Measurements from ENCODE around the gene ZNF587.
"Not testable (repeated sequence)": the region's sequence is repeated elsewhere in the genome, so short reads cannot be mapped to it uniquely, and the experiment has no call there.

The ZNF587 gene

DNA sequence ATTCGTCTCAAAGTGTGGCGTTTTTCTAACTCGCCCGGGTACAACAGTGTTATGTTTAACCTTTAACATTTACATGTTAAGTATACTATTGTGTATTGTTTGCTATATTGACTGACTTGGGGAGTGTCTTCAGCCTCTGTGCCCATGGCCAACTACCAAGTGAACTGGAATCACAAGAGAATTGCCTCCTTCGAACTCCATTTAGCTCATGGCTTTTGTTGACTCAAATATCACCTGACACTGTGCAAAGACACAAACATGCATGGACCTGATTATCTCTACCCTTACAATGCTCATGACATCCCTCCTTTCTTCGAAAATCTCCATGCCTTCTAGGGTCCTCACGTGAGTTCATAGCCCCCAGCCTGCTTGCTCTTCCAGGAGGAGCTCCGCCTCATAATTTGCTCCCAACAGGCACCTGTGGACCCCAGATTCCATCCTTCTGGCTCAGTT is 38.5 kb downstream of the ZNF587 start:
- no peak for DNase-seq

DNA sequence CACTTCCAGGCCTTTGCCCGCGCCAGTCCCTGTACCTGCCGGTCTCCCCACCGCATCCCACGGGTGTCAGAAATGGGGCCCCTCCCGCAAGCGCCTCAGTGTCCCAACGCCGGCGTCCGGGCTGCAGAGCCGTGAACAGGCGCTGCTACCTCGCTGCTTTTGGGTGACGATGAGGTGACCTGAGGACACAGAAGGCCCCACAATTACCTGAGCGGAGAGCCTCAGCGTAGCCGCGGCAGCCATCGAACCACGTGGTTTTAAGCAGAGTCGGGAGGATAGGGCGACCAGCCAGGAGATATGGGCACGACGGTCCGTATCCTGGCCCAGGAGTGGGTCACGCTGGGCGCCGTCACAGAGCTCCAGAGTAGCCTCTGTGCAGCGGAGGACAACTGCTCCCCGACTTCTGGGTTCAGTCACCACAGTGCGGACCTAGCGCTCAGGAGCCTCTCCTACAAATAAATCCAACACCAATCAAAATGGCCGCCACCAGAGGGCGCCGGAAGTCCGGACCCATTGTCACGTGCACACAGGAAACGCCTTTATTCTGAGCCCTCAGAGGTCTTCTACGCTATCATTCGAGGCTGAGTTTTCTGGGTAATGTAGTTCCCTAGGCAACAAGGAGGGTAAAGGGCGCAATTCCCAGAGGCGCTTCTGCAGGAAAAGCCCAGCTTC is 39.0 kb downstream of the ZNF587 start, which contains the start of gene ZNF814:
TSS of gene ZNF814 (minus strand) at position 478 of the 672 bp plus-strand sequence. CDS start at position 243, 235 bp downstream.
- peak; percentile 63 for DNase-seq

DNA sequence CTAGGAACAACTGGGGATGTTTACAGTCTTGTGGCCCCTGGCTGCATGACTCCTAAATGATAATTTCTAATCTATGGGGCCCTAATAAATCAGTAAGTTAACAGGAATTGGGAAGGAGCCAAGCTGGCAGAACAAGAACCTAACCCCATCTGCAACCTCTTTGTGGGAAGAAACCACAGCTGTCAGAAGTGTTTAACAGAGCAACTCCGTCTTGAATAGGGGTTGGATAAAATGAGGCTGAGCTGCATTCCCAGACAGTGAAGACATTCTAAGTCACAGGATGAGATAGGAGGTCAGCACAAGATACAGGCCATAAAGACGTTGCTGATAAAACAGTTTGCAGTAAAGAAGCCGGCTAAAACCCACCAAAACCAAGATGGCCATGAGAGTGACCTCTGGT is 41.0 kb downstream of the ZNF587 start:
- DNase-seq: not testable (repeated sequence)

DNA sequence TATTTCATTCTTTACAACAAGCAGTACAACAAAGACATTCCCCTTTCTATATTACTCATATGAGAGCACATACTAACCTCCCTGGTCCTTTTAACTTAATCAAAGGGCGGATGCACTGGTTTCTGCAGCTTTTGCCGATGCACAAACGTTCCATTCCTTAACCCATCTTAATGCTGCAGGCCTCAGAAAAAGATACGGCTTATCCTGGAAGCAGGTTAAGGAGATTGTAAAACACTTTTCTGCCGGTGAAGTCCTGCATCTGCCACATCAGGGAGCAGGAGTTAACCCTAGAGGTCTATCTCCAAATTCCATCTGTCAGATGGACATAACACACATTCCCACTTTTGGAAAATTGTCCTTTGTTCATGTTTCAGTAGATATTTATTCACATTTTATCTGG is 50.7 kb downstream of the ZNF587 start:
- DNase-seq: no peak

DNA sequence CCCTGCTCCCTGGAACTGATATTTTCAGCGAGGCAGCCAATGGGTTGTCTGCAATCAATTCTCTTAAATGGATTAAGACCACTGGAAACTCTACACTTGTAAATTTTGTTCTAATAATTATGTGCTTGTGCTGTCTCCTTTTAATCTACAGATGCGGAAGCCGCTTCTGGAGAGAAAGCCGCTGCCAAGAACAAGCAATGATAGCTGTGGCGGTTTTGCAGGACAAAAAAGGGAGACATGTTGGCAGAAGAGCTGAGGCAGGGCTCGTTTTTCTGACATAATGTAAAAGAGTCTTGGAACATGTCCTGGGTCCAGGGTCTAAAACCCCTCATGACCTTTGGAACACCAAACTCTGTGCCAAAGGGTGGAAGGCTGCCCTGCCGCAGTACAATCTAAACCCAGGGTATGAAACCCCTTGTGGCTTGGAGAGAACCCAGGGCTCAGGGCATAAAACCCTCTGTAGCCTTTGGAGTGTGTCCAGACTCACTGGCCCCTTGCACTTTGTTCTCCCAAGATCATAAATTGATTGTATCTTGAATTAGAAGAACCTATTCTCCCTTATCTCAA is 54.0 kb downstream of the ZNF587 start:
- no peak for DNase-seq

DNA sequence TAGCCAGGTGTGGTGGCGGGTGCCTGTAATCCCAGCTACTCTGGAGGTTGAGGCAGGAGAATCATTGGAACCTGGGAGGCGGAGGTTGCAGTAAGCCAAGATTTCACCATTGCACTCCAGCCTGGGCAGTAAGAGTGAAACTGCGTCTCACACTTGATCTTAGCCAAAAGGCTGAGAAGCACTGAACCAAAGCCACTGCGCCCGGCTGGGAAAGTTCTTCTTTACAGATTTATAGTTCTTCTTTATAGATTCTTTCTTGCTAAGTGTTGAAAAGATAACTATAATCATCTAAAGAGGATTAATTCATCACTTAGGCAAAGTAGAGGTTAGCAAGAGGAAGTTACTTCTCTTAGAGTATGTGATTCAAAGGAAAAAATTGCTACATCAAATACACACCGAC is 55.6 kb downstream of the ZNF587 start:
- DNase-seq: no peak

DNA sequence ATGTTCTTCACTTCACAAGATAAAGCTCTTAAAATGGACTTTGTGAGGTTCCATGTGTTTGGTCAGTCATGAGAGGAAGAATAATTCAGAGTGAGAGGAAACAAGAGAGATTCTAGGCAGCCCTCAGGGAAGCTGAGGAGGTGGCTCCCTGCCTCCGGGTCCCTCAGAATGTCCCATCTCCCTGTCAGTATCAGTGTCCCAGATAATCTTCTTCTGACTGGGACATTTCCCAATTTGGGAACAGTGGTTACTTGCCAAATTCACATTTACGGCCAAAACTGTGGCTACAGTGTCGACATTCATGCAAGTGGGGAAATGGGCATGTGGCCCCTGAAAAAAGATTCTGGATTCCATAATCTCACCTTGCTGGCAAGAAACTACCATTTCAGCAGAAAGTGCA is 57.7 kb downstream of the ZNF587 start:
- no peak for DNase-seq

DNA sequence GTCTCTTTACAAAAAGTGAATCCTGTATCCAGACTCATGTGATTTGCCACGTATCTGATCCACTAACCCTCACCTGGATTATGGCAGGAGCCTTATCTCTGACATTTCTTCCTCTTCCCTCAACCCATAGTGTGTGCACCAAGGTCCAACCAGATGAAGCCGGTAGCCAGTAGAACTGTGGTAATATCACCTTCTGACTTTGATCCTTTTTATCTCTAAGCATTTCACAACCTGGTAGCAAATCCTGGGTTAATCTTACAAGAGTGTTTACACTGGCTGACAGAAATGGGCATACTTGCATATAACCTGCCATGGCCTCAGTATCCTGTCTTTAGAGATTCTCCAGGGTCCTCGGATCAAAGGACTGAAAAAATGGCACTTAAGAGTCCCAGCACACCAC is 64.9 kb downstream of the ZNF587 start:
- DNase-seq: no peak

Measured in GF-D8 (cell line).